Right hindlimb (tissue), 1 donor: ENCODE results near the gene SH3BGR.
"Not testable (repeated sequence)": the region's sequence is repeated elsewhere in the genome, so short reads cannot be mapped to it uniquely, and the experiment has no call there.

Experiments
- DNase-seq: peaks from one replicate; pipeline ENCODE4 v3.0.0-alpha.2; 2018

The SH3BGR gene

DNA sequence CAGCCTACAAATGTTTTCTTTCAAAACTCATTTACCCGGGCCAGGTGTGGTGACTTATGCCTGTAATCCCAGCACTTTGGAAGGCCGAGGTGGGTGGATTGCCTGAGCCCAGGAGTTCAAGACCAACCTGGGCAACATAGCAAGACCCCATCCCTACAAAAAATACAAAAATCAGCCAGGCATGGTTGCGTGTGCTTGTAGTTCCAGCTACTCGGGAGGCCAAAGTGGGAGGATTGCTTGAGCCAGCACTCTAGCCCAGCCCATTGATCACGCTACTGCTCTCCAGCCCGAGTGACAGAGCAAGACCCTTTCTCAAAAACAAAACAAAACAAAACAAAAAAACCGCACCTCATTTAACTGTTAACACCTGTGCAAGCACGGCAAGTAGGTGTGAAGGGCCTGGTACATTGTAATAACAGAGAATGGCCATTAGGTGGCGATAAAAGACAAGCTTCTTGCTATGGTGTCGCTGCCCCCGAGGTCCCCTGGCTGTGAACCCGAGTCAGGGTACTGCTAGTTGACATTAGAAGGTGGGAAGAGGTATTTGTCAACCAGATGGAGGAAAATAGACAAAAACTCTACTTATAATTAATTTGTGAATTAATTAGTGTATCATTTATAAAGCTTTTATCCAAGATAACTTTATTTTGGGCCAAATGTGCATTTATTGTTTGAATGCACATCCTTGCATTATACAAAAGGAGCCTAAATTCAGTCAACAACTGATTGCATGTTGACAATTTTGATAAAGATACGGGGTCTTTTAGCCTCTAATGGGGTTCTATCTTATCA, 66.5 kb downstream of the SH3BGR start:
- DNase-seq: peak; percentile 54

DNA sequence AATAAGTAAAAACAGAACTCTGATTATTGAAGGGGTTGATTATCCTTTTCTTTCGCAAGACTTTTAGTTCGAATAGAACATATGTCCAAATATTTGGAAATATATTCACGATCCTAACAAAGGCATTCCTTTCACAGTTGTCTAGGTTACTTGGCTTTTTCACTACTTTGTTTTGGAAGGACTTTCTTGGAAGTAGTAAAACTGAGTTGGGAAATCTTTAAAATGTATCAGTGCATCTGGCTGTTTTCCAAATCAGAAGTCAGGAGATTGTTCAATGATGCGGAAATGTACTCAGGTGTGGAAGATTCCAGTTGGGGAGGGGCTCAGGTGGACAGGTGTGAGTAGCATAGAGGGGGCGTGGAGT, 67.1 kb downstream of the SH3BGR start:
- DNase-seq: no peak

DNA sequence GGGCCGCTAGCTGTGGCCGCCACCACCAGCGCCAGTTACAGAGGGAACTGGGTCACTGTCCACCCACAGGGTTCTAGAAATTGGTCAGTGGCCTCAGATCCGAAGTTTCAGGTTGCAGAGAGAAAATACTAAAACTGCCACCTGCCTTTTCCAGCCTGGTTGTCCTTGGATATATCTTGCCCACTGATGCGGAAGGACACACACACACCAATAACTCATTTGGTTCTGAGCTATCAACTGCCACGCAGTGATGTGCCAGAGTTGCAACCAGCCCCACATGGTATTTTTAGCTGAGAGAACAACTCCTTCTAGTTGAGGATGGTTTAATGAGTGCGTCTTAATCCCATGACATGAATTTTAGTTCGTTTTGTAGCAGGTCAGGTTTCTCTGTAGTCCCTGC, 68.1 kb downstream of the SH3BGR start:
- DNase-seq: no peak

DNA sequence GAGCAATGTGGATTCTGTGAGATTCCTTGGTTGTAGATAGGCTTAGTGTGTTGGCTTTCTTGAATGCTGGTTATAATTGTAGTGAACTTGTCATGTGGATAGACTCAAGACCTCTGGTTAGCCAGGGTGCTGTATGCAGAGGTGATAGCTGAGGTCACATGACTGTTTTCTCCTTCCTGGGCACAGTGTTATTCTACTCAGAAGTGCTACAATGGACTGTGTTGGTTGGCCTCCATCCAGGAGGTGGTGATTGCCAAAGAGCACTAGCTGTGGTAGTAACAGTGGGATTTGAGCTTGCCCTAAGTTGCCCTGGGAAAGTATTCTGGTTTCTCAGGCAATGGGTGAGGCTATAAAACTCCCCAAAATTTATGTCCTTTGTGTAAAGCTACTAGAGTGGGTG, 71.6 kb downstream of the SH3BGR start:
- no peak for DNase-seq

DNA sequence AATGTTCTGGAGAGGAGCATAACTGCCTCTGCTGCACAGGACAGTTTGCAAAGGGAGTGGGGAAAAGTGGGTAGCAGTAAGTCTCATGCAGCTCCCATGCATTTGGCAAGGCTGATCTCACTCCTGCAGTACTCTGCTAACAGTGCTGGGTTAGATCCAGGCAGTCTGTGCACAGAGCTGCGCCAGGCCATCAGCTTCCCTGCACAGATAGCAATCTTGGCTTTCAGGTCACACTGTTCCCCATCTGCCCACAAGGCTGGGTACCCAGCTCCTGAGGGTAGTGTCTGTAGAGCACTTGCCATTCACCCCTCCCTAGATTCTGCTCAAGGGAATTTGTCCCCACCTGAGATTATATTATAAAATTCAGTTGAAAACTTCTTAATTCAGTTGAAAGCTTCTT, 72.1 kb downstream of the SH3BGR start:
- DNase-seq: no peak

DNA sequence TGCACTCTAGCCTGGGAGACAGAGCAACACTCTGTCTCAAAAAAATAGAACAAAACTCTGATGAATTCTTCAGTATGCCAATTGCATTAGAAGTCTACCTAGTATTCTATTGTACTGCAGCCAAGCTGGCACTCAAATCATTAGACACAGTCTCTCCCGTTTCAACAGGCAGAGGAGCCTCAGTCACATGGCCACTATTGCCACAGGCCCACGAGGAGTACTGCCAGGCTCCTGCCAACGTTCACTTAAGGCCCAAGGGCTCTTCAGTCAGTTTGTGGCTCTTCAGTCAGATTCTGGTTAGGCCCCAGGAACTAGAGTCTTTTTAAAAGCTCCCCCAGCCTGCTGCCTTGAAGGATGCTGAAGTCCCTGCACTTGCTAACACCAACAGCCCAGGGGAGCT, 73.4 kb downstream of the SH3BGR start:
- DNase-seq: no peak

DNA sequence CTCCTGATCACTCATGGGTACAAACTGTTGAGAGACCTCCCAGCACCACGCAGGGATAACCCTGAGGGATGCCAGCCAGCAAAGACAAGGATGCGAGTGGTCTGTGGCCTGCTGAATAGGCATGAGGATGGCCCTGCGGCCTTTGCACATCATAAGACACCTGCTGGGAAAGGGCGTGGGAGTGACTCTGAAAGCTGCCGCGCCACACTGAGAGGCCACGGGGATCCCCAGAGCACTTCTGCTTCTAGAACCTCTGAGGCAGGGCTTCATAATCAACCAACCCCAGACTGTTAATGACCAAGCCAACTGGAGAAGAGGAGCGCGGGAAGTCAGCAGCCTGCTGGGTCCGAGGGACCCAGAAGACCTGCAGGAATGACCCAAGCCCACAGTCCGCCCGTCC, 73.8 kb downstream of the SH3BGR start:
- DNase-seq: no peak

DNA sequence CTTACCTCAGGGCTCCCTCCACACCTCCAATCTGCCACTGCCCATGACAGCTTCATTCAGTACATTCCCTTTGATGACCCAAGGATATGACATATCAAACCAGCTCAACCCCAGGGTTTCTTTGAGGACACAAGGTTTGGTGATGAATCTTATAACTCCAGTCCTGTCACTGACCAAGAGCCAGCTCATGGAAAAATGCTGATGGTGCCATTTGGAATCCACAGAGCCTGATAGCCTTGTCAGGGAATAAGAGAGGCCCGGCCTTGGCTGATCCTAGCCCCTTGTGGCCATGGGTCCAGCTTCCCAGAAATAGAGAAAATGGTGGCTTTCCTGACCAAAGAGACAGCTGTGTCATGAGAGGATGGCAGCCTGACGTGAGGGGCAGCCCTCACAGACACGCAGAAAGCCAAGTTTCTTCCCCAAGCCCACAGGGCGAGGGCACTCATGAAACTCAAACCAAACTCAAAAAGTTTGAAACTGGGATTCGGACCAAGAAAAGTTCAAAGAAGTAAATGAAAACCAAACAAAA, 75.4 kb downstream of the SH3BGR start:
- DNase-seq: no peak

DNA sequence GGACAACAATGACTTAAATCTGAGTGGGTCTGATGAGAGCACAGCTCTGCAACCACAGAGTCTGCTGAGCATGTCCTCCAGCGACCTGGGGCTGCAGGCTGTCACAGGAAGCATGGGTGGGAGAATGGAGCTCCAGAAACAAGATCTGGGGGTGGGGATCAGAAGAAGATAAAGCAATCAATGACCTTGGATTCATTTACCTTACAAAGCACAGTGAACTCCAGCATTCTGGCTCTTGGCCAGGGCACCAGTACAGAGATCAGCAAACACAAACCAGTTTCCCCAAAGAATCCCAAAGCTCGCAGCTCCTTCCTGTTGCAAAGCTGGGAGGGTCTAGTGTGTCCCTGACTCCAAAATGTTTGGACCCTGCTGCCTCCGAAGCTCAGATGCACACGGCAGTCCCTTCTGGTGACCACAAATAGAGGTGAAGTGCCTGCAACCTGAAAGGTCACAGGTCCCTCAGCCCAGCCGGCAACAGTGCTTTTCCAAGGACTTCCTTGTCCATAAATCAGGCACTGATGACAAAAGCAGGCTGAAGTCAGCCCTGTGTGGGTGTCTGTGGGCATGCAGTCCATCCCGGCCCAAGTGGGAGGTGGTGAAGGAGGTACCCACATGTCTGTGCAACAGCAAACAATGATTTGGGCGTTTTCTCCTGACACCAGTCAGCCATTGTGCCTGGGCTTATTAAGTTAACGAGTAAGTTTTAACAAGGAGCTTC, 76.1 kb downstream of the SH3BGR start:
- no peak for DNase-seq

DNA sequence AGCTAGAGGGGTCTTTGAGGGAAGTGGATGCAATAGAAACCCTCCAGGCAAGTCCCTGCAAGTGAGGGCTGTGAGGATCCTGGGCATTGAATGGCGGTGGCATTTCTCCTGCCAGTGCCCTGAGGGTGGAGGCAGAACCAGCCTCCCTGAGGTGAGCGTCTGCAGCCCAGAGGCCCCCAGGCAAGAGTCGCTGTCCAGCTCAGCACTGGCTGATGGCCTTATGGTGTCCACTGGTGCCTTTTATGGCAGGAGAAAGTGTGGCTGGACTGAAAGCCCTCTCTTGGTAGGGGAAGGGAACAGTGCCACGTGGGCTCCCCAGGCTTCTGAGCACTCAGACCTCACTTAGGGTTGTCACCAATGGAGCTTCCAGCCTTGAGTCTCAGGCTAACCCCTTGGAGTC, 77.3 kb downstream of the SH3BGR start:
- peak; percentile 33 for DNase-seq

DNA sequence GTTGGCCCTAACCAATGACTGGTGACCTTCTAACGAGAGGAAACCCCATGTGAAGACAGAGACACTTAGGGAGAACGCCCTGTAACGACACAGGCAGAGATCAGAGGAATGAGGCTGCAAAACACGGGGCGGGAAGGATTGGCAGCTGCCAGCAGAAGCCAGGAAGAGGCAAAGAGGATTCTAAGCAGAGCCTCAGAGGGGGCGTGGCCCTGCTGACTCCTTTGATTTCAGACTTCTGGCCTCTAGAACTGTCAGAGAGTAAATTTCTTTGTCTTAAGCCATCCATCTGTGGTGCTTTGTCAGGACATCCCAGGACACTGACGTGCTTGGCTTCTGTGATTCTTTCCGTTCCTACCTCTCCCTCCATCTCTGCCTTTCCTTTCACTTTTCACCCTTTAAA, 79.3 kb downstream of the SH3BGR start:
- DNase-seq: no peak

DNA sequence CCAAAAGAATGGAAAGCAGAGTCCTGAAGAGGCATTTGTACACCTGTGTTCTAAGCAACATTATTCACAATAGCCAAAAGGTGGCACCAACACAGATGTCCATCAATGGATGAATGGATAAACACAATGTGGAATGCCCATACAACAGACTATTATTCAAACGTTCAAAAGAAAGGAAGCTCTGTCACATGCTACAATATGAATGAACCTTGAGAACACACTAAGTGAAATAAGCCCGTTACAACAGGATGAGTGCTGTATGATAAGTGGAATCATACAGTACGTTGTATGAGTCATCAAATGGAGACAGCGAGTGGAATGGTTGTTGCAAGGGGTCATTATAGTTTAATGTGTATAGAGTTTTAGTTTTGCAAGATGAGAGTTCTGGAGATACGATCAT, 80.1 kb downstream of the SH3BGR start:
- no peak for DNase-seq

DNA sequence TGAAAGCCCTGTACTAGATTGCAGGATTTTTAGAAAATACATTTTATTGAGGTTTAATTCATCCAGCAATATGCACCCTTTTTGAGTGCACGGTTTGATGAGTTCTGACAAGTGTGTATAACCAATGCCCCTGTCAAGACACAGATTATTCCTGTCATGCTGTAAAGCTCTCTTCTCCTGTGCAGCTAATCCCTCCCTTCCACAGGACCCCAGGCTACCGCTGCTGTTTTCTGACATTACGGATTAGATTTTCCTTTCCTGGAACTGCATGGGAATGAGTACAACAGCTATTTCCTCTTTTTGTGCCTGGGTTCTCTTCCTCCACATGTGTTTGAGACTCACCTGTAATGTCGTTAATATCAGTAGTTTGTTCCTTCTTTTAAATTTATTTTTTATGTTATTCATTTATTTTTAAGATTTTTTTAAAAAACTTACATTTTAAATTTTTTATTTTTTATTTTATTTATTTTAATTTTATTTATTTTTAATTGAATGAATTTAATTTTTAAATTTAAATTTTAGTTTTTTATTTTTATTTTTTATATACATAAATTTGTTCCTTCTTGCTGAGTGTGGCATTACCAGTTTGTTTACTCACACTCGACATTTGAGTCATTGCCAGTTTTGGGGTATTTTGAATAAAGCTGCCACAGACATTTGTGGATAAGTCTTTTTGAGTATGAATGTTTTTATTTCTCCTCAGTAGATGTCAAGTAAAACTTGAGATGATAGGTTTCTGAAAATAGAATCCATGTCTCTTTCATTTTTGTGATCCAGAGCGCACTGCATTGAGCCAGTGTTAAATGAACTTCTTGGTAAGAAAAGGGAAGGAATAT, 82.0 kb downstream of the SH3BGR start:
- DNase-seq: no peak

DNA sequence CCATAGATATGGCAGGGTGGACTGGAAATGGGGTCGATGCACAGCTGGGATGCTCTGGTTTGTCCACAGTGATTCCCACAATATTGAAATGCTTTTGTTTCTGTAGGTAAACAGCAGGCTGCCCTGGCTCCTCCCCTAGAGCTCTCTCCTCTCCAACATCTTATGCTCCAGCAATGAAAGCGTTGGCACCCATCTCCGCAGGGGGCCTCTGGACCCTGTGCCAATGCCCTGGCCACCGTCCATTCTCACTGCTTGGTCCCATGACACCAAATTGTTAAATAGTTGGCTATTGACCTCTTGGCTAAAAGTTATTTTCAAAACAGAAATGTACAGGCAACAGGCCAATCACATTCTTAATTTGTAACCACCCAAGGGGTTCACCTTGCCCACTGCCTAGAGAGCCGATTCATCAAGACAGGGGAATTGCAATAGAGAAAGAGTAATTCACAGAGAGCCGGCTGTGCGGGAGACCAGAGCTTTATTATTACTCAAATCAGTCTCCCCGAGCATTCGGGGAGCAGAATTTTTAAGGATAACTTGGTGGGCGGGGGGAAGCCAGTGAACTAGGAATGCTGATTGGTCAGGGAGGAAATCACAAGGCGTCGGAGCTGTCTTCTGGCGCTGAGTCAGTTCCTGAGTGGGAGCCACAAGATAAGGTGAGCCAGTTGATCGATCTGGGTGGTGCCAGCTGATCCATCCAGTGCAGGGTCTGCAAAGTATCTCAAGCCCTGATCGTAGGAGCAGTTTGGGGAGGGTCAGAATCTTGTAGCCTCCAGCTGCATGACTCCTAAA, 84.1 kb downstream of the SH3BGR start:
- no peak for DNase-seq

DNA sequence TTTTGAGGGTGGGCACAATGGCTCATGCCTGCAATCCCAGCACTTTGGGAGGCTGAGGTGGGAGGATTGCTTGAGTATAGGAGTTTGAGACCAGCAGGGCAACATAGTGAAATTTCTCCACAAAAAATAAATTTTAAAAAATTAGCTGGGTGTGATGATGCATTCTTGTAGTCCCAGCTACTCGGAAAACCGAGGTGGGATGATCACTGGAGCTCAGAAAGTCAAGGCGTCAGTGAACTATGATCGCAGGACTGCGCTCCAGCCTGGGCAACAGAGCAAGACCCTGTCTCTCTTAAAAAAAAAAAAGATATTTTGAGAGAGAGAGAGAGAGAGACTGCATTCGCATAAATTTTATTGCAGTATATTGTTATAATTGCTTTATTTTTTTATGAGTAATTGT, 85.1 kb downstream of the SH3BGR start:
- no peak for DNase-seq

DNA sequence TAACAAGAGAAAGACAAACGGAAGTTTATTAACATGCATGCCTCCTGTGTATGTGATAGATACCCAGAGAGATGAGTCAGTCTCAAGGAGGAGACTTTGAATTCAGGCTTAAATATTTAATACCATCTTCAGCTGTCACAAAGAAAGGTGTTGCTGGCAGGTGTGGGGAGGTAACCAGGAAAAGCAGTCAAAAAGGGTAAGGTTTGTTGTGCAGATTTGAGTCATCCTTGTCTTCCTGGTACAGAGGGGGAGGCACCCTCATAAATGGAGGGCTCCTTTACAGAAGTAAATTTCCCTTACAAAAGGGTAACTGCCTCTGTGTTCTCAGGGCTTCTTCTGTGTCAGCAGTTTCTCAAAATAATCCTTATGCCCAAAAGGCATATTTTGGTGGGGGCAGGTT, 85.8 kb downstream of the SH3BGR start:
- DNase-seq: no peak

DNA sequence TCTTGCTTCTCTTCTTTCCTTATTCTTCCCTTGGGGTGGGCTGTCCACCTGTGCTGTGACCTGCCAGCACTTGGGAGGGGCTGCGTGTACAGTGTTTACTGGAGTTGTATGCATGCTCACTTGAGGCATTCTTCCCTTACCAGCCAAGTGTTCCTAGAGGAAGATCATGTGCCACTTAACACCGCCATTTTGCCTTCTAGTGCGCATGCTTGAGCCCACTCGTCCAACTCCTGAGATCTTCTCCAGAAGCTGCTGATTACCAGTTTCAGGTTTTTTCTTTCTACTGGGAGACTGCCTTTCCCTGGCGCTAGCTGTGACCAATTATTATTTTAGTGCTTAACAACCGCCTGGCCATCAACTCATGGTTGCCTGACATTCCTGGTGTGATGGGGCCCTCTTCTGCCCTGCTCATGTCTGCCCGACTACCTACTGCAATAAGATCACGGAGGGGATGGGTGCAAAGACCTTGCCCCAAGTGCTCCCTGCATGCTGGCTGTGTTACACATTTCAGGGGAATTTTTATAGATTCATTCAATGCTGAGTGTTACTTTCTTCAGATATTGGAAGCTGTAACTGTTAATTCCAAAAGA, 86.8 kb downstream of the SH3BGR start:
- DNase-seq: no peak

DNA sequence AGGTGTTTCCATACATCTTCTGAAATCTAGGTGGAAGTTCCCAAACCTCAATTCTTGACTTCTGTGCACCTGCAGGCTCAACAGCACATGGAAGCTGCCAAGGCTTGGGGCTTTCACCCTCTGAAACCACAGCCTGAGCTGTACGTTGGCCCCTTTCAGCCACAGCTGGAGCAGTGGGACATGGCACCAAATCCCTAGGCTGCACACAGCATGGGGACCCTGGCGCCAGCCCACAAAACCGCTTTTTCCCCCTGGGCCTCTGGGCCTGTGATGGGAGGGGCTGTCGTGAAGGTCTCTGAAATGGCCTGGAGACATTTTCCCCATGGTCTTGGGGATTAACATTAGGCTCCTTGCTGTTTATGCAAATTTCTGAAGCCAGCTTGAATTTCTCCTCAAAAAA, 88.6 kb downstream of the SH3BGR start:
- not testable (repeated sequence) for DNase-seq

DNA sequence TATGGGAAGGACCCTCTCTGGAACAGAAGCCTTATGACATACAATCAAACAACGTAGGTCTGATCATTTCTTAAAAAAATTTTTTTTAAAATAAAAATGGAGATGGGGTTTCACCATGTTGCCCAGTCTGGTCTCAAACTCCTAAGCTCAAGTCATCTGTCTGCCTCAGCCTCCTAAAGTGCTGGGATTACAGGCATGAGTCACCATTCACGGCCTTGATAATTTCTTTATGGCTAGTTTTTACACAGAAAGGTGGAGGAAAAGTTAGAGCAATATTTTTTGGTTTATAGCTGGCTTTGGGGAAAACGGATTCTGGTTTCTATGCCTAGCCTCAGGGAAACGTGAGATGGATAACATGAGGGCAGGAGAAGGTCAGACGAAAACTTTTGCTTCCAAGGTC, 91.0 kb downstream of the SH3BGR start:
- DNase-seq: no peak

DNA sequence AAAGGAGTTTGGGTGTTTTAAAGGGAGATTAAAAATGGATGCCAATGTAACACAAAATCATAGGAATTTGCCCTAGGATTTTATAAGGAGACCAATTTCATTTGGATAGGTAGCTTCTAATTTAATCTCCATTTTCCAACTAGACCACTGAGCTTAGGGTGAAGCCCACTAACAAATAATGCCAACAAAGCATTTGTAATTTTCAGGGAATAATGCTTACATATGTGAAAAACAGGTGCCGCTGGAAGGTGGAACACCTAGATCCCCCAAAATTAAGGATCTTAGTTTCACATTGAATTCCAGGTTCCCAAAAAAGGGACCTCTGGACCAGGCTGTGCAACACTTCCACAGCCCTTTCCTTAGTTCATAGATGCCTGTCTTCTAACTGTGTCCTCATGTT, 94.8 kb downstream of the SH3BGR start:
- DNase-seq: no peak

DNA sequence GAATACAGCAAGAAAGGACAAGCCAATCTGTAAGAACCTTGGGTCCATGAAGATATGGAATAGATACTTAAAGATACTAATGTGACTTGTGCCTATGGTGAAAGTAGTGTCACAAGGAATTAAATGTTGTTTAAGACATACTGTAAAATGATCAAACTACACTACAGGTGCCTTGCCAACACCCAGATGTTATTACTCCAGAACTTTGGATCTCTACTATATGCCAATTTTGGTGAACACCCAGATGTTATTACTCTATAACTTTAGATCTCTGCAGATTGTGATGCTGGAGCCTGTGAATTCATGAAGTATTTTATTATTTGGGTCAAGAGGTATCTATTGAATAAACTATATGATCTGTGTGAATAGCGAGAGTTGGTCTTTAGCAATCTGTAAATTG, 101.1 kb downstream of the SH3BGR start:
- DNase-seq: no peak

DNA sequence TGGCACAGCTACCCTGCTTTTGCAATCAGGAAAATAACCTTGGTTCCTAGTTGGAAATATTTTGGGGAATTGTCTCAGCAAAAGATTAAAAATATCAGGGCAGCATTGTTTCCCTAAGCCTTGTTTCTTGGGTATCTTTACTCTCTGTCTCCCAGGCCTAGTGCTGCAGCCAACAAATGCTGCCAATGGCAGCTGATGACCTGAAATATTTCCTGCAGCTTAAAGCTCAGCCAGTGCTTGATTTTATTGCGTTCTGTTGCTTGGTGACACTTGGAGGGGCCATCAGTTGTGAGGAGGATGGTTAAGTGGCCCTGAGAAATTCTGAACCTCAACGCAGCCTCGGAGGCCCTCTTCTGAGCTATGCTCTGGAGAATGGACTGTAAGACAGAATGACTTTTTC, 101.6 kb downstream of the SH3BGR start:
- DNase-seq: peak; percentile 46
